K562 (cell line): ENCODE results near the gene HOGA1. TPM values are rescaled to one million over a fixed set of nuclear protein-coding genes. Genes with fewer than 3 reads are reported as not detected.

Experiments
- ATF7 ChIP-seq: fragments of 450-650 bp; IDR thresholded peaks from 2 replicates; pipeline ENCODE4 v1.7.1; 2014; ENCODE audit warnings: mild to moderate bottlenecking, moderate library complexity
- CEBPB ChIP-seq: fragments of 450-650 bp; IDR thresholded peaks from 2 replicates; pipeline ENCODE4 v1.6.1; 2016; ENCODE audit warnings: missing genetic modification characterization, missing compliant biosample characterization
- CHD4 ChIP-seq: fragments of 200-600 bp; sonication (generic); IDR thresholded peaks from 3 replicates; pipeline ENCODE4 v1.6.1; 2012; ENCODE audit warnings: low read depth, mild to moderate bottlenecking, mixed read lengths, low read length, inconsistent platforms; ENCODE audit not compliant: insufficient read depth, insufficient replicate concordance, poor library complexity, severe bottlenecking
- CXXC5 ChIP-seq: fragments of 250-450 bp; sonication (Bioruptor Pico); IDR thresholded peaks from 2 replicates; pipeline ENCODE4 v1.8.0; 2022; ENCODE audit warnings: inconsistent platforms, mild to moderate bottlenecking, moderate library complexity
- FOXK1 ChIP-seq: sonication (generic); formaldehyde crosslinking; IDR thresholded peaks from 2 replicates; pipeline ENCODE4 v1.8.0; 2022; ENCODE audit warnings: missing genetic modification reagents, mild to moderate bottlenecking, borderline replicate concordance
- MAFK ChIP-seq: IDR thresholded peaks from 2 replicates; pipeline ENCODE4 v1.6.1; 2011; ENCODE audit warnings: low read length, improper control_type of control experiment
- NR2C2 ChIP-seq, 2 experiments: fragments of 200-800 bp in 1 of 2; sonication (Bioruptor generic) in 1 of 2; sonication (generic) in 1 of 2; formaldehyde crosslinking in 1 of 2; IDR thresholded peaks; 2 replicates each; pipeline versions ENCODE4 v1.6.1 to v1.8.0; 2016 to 2022; ENCODE audit warnings: mild to moderate bottlenecking in 1 of 2, missing compliant biosample characterization in 1 of 2, missing genetic modification characterization in 1 of 2, missing genetic modification reagents in 1 of 2
- NRF1 ChIP-seq, 2 experiments: fragments of 450-650 bp; IDR thresholded peaks in 1 of 2; conservative IDR thresholded peaks in 1 of 2; 2 replicates each; pipeline ENCODE4 v1.6.1; 2014; ENCODE audit warnings: mild to moderate bottlenecking in 2 of 2
- POLR2A ChIP-seq: fragments of 450-650 bp; conservative IDR thresholded peaks from 2 replicates; pipeline ENCODE4 v1.6.1; 2016
- RBM14 ChIP-seq: fragments of 200-400 bp; formaldehyde crosslinking; IDR thresholded peaks from 2 replicates; pipeline ENCODE4 v1.6.1; 2018; ENCODE audit warnings: low read depth, mild to moderate bottlenecking, low read length, moderate library complexity, borderline replicate concordance; ENCODE audit not compliant: insufficient read depth
- RBM25 ChIP-seq: fragments of 200-400 bp; formaldehyde crosslinking; IDR thresholded peaks from 2 replicates; pipeline ENCODE4 v1.6.1; 2018; ENCODE audit warnings: low read length, low read depth, moderate library complexity; ENCODE audit not compliant: severe bottlenecking
- SAFB ChIP-seq: fragments of 200-400 bp; formaldehyde crosslinking; IDR thresholded peaks from 2 replicates; pipeline ENCODE4 v1.6.1; 2017; ENCODE audit warnings: low read depth, low read length, borderline replicate concordance
- SIN3A ChIP-seq, 2 experiments: fragments of 150-350 bp in 1 of 2; IDR thresholded peaks; 2 replicates each; pipeline ENCODE4 v1.6.1; 2011 to 2016; ENCODE audit warnings: borderline replicate concordance in 2 of 2, low read depth in 2 of 2, low read length in 2 of 2, mild to moderate bottlenecking in 2 of 2, moderate library complexity in 2 of 2; ENCODE audit not compliant: control insufficient read depth in 1 of 2
- SP1 ChIP-seq: sonication (generic); formaldehyde crosslinking; IDR thresholded peaks from 2 replicates; pipeline ENCODE4 v1.8.1; 2022; ENCODE audit warnings: mild to moderate bottlenecking, missing genetic modification reagents
- SUPT5H ChIP-seq: fragments of 450-650 bp; IDR thresholded peaks from 2 replicates; pipeline ENCODE4 v1.6.1; 2016
- TBP ChIP-seq: optimal IDR thresholded peaks from 2 replicates; pipeline ENCODE3; 2011; ENCODE audit warnings: low read depth, low read length, improper control_type of control experiment
- WHSC1 ChIP-seq: IDR thresholded peaks from one replicate; pipeline ENCODE4 v1.6.1; 2012; ENCODE audit warnings: low read length, control low read depth, inconsistent platforms
- polyA plus RNA-seq, 8 experiments: library from polyadenylated mRNA; depleted of rRNA in 4 of 8; stranded (reverse) in 5 of 8; unstranded in 3 of 8; fragments of >200 nt; fragmentation: Nextera tagmentation in 2 of 8; fragmentation: Illumina TruSeq in 1 of 8; extraction: Ambion mirVana in 2 of 8; extraction: Trizol in 1 of 8; gene quantifications; 2 replicates each; pipeline versions ENCODE4 v1.2.1 to v1.2.3, GENCODE V29; 2011 to 2014; ENCODE audit warnings: inconsistent platforms in 1 of 8, missing spikeins in 1 of 8
- total RNA-seq, 7 experiments: library from RNA; depleted of rRNA in 6 of 7; stranded (reverse); fragments of >200 nt in 6 of 7; fragmentation: Illumina TruSeq in 2 of 7; extraction: Trizol in 2 of 7; gene quantifications; 2 replicates each; pipeline versions ENCODE4 v1.2.1 to v1.2.3, GENCODE V29; 2011 to 2021; ENCODE audit warnings: low replicate concordance in 1 of 7
- TF ChIP-seq, protein P1 (sequence below): sonication (generic); formaldehyde crosslinking; IDR thresholded peaks from 2 replicates; pipeline ENCODE4 v1.8.0; 2022; ENCODE audit warnings: missing genetic modification reagents, mild to moderate bottlenecking, moderate library complexity, borderline replicate concordance

Gene HOGA1
- total and polyA plus RNA-seq, 9 of the 15 experiments (the other 6 are each of a cell fraction or from before 2014, with no cell fraction given): not detected

DNA sequence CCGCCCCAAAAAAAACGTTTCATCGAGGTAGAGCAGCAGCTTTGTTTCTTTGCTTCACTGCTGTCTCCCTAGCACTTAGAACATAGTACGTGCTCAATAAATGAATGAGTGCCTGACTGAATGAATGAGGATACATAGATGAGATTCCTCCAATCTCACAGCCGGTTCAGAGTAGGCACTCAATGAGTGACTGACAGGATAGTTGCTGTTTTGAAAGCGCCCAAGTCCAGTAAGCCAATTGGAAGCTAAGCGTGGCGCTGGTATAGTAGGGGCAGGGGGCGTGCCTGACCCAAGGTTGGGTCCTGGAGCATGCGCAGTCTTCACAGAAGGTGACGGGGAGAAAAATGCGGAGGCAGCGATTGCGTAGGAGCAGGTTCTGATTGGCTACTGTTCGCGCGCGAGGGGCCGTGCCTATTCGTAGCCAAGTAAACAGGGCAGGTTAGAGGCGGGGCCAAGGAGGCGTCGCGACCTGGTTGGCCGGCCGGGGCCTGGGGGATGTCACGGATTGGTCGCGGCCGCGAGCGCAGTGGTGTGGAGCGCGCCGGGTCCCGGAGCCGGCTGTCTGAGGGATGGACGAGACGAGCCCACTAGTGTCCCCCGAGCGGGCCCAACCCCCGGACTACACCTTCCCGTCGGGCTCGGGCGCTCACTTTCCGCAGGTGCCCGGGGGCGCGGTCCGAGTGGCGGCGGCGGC, 56.1 kb downstream of the HOGA1 start, which contains the start of gene PI4K2A (continued):
- 0 out of 2 replicates have a peak, but pooled peaks have one; percentile 44 for TF ChIP-seq NR2C2 (CRISPR knock-in tag; IDR thresholded peaks at IDR 0.05)
- peak; percentile 94 for TF ChIP-seq NR2C2 (tag; IDR thresholded peaks at IDR 0.05)
- TF ChIP-seq RBM14: no peak
- peak; percentile 78 for TF ChIP-seq SP1
- peak; percentile 83 for TF ChIP-seq CXXC5 (CRISPR knock-in tag)
- TF ChIP-seq SAFB: peak; percentile 69
- TF ChIP-seq MAFK: peak; percentile 78
- TF ChIP-seq NRF1 (conservative IDR thresholded peaks at IDR 0.05 in 1 of 2, IDR thresholded peaks at IDR 0.05 in 1 of 2): peak; percentile 98
- TF ChIP-seq FOXK1 (CRISPR knock-in tag): peak; percentile 80; the same call in 1 of the 2 replicates
- TF ChIP-seq TBP: peak; percentile 43
- TF ChIP-seq WHSC1: no peak
- TF ChIP-seq SUPT5H: peak; percentile 24; the same call in 1 of the 2 replicates
- TF ChIP-seq, protein P1, sequence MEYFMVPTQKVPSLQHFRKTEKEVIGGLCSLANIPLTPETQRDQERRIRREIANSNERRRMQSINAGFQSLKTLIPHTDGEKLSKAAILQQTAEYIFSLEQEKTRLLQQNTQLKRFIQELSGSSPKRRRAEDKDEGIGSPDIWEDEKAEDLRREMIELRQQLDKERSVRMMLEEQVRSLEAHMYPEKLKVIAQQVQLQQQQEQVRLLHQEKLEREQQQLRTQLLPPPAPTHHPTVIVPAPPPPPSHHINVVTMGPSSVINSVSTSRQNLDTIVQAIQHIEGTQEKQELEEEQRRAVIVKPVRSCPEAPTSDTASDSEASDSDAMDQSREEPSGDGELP (CRISPR knock-in tag): peak; percentile 54; the same call in 1 of the 2 replicates
- peak; percentile 58 for TF ChIP-seq POLR2A
- 0 out of 4 replicates have a peak, but pooled peaks of 1 of the 2 experiments have one; percentile 46 for TF ChIP-seq SIN3A (IDR thresholded peaks at IDR 0.05; ENCODE audit: borderline replicate concordance in 2 of 2, control insufficient read depth in 1 of 2, low read depth in 2 of 2, low read length in 2 of 2)
- TF ChIP-seq CEBPB (tag): peak; percentile 74
- no peak for TF ChIP-seq CHD4
- TF ChIP-seq ATF7: peak; percentile 84
- peak; percentile 82 for TF ChIP-seq RBM25
- TF ChIP-seq, all 486 proteins: peak for 72
